ENCODE data around the gene MANEAL.

Gene MANEAL

DNA sequence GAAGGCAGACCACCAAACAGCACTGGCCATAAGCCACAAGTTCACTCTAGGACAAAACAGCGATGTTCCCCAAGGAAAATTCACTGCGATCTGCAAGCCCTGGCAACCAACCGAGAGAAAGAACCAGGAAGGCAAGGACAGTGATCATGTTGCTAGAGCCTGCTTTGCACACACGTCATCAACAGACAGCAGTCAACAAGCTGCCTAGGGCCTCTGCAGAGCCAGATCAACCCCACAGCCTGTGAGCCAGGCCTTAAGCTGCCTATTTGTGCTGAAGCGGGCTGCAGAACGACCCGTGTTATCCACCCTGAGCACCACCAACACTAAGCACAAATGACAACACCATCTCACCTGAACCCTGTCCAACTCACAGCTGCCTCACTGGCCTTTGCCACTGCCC is 20.6 kb downstream of the MANEAL start:
- H3K4me3 ChIP-seq (ENCODE audit: low read depth, low read length) = no peak overlapping the region
- DNase-seq (ENCODE audit: low read depth) = no peak
- TF ChIP-seq, protein P1, sequence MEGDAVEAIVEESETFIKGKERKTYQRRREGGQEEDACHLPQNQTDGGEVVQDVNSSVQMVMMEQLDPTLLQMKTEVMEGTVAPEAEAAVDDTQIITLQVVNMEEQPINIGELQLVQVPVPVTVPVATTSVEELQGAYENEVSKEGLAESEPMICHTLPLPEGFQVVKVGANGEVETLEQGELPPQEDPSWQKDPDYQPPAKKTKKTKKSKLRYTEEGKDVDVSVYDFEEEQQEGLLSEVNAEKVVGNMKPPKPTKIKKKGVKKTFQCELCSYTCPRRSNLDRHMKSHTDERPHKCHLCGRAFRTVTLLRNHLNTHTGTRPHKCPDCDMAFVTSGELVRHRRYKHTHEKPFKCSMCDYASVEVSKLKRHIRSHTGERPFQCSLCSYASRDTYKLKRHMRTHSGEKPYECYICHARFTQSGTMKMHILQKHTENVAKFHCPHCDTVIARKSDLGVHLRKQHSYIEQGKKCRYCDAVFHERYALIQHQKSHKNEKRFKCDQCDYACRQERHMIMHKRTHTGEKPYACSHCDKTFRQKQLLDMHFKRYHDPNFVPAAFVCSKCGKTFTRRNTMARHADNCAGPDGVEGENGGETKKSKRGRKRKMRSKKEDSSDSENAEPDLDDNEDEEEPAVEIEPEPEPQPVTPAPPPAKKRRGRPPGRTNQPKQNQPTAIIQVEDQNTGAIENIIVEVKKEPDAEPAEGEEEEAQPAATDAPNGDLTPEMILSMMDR (IDR thresholded peaks at IDR 0.05; ENCODE audit: insufficient read depth, low read depth, low read length, missing control alignments) = no peak

DNA sequence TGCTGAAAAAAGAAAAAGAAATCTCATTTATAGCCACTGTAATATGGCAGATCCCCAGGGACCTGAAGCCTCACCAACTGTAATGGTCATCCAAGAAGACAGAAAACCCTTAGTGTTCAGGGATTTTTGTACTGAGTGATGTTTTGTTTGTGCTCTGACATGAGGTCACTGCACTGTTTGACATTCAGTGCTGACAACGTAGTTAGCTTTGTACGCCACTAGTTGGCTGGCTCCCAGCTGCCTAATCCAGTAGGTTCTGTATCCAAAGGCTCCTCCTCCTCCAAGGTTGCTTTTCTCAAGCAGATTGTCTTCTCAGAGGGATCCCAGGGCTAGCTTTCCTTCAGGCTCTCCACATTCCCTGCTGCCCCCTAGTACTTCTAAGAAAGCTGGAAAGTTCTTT is 23.8 kb downstream of the MANEAL start:
- no peak overlapping the region for H3K4me3 ChIP-seq (ENCODE audit: low read depth, low read length)
- no peak for DNase-seq (ENCODE audit: low read depth)
- TF ChIP-seq, protein P1 (IDR thresholded peaks at IDR 0.05; ENCODE audit: insufficient read depth, low read depth, low read length, missing control alignments) = no peak

DNA sequence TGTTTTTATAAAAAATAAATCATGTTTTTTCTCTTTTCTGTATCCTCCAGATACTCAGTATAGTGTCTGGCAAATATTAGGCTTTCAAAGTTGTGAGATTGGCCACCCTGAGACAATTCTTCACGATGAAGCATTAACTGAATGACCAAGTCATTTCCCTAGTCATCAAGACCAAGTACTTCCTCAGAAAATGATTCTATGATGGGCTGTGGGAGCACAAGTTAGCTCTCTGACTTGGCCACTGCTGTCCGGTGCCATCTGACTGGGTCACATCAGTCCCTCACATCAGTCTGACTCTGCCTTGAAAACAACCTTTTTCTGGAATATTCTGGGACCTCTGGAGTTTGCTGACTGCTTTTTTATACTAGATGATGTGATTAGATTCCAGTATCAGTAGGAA is 27.8 kb downstream of the MANEAL start:
- H3K4me3 ChIP-seq (ENCODE audit: low read depth, low read length) = no peak overlapping the region
- no peak for DNase-seq (ENCODE audit: low read depth)
- TF ChIP-seq, protein P1 (IDR thresholded peaks at IDR 0.05; ENCODE audit: insufficient read depth, low read depth, low read length, missing control alignments) = no peak

DNA sequence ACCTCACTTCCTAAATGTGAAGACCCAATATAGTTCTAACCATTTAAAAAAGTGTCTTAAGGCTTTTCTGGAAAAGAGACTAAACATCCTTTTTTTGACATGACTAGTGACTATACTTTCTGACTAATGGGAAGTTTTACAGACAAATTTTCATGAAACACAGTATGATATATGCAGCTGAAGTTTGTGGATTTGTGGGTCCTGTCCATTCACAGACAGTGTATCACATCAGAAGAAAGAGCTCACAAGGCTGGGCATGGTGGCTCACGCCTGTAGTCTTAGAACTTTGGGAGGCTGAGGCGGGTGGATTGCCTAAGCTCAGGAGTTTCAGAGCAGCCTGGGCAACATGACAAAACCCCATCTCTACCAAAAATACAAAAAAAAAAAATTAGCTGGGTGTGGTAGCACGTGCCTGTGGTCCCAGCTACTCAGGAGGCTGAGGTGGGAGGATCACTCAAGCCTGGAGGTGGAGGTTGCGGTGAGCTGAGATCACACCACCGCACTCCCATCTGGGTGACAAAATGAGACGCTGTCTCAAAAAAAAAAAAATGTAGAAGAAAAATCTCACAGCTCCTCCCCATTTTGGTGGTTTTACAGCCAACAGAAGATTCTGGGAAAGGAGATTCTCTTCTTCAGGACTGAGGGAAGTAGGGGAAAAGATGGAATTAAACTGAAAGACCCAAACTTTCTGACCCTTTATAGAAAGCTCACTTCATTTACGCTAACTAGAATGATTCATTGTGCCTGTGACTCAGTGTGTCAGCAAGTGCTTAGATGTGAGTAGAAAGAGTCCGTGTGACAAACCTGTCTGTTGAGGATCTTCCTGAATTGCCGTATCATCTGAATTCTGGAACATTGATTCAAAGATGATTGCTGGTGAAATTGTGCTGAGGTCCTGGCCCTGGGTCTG is 29.5 kb downstream of the MANEAL start:
- TF ChIP-seq, protein P1 (IDR thresholded peaks at IDR 0.05; ENCODE audit: insufficient read depth, low read depth, low read length, missing control alignments) = no peak
- no peak overlapping the region for H3K4me3 ChIP-seq (ENCODE audit: low read depth, low read length)
- DNase-seq (ENCODE audit: low read depth) = no peak

DNA sequence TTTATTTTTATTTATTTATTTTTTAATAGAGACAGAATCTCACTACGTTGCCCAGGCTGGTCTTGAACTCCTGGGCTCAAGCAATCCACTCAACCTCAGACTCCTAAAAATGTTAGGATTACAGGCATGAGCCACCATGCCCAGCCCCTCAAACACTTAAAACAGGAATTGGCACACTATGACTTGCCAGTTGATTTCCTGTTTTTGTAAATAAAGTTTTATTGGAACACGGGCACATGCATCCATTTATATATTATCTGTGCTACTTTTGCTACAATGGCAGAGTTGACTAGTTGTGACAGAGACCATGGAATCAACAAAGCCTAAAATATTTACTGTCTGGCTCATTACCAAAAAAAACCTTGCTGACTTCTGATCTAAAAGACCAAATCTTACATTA is 30.4 kb downstream of the MANEAL start:
- no peak for DNase-seq (ENCODE audit: low read depth)
- no peak overlapping the region for H3K4me3 ChIP-seq (ENCODE audit: low read depth, low read length)
- TF ChIP-seq, protein P1 (IDR thresholded peaks at IDR 0.05; ENCODE audit: insufficient read depth, low read depth, low read length, missing control alignments) = no peak

DNA sequence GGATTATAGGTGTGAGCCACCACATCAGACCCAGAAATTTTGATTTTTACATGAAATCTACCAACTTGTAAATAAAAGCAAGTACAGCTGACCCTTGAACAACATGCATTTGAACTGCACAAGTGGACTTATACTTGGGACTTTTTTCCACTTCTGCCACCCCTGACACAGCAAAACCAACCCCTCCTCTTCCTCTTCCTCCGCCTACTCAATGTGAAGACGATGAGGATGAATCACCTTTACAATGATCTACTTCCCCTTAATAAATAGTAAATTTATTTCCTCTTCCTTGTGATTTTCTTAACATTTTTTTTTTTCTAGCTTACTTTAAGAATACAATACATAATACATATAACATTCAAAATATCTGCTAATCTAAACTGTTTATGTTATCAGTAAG is 31.9 kb downstream of the MANEAL start:
- H3K4me3 ChIP-seq (ENCODE audit: low read depth, low read length) = no peak overlapping the region
- TF ChIP-seq, protein P1 (IDR thresholded peaks at IDR 0.05; ENCODE audit: insufficient read depth, low read depth, low read length, missing control alignments) = no peak
- no peak for DNase-seq (ENCODE audit: low read depth)
